ENCODE results near the gene HNRNPA1L2. TPM values are rescaled to one million over a fixed set of nuclear protein-coding genes. Genes with fewer than 3 reads are reported as not detected.
"Not testable (repeated sequence)": the region's sequence is repeated elsewhere in the genome, so short reads cannot be mapped to it uniquely, and the experiment has no call there.

Gene HNRNPA1L2
- total and polyA plus RNA-seq, 9 of the 15 experiments (the other 6 are each of a cell fraction or from before 2014, with no cell fraction given): 3.7 to 10.8 (median 6.8) TPM

DNA sequence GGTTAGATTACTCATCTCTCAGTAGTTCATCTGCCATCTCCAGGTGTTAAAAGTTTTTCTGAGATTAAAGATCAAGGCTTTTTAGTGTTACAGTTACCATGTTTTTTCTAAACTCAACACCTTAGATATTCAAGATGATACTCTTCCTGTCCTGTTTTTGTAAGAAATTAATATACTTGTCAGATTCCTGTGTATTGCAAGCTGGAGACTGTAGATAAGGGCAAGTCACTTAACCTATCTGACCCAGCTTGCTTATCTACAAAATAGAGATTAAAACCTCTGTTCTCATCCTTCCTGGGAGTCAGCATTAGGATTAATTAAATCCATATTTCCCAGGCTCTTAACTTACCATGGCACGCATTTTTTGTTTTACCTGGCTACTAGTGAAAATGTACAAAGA is 35.6 kb downstream of the HNRNPA1L2 start:
- H3K27ac ChIP-seq (ENCODE audit: extremely low read depth, low read depth, low read length): no peak overlapping the region
- no peak overlapping the region for H3K9ac ChIP-seq (ENCODE audit: insufficient read depth in 1 of 2, low read depth in 2 of 2, low read length in 2 of 2)
- H3K4me2 ChIP-seq (ENCODE audit: insufficient read depth, low read length): no peak overlapping the region
- H3K4me1 ChIP-seq (replicated peaks in 1 of 2; ENCODE audit: control insufficient read depth in 2 of 2, insufficient read depth in 2 of 2, low read length in 2 of 2): no peaks in the 10 kb centered on the region; a peak in 1 of 5 replicates
- intact Hi-C loops (cut with micrococcal nuclease): no loop called here
- H3K9me3 ChIP-seq (replicated peaks; ENCODE audit: control insufficient read depth, insufficient read depth, low read depth, low read length): no peaks in the 10 kb centered on the region
- H3K79me2 ChIP-seq (ENCODE audit: control insufficient read depth, insufficient read depth, low read length): peaks cover 4% of the 10 kb centered on the region; the same call in 1 of the 3 replicates
- DNase-seq (ENCODE audit: extremely low read depth in 1 of 4, low spot score in 3 of 4) (peak in 1 of 4 experiments; percentile 4), FAIRE-seq (no peak), ATAC-seq (no peak)
- TF ChIP-seq ZNF79 (CRISPR knock-in tag; IDR thresholded peaks at IDR 0.05; ENCODE audit: low read depth) (no peak), TEAD4 (IDR thresholded peaks at IDR 0.05; ENCODE audit: low read length) (peak; percentile 34; the same call in 1 of the 2 replicates), TEAD4 (CRISPR knock-in tag; IDR thresholded peaks at IDR 0.05; ENCODE audit: borderline replicate concordance) (no peak), HEY1 (CRISPR knock-in tag; IDR thresholded peaks at IDR 0.05; ENCODE audit: borderline replicate concordance) (no peak), SIX5 (IDR thresholded peaks at IDR 0.05; ENCODE audit: borderline replicate concordance in 1 of 2, insufficient read depth in 1 of 2, low read depth in 1 of 2, low read length in 2 of 2) (no peak), MEIS2 (IDR thresholded peaks at IDR 0.05; ENCODE audit: partially characterized antibody) (peak; percentile 10), TAL1 (IDR thresholded peaks at IDR 0.05) (peak; percentile 9; the same call in 1 of the 2 replicates), ARID1B (IDR thresholded peaks at IDR 0.05) (0 out of 2 replicates have a peak, but pooled peaks have one; percentile 20)
- H3K36me3 ChIP-seq (ENCODE audit: control insufficient read depth, insufficient read depth, low read length): peaks cover 65% of the 10 kb centered on the region
- 100% methylated on average over 1 of the region's 1 CpG for WGBS (ENCODE audit: insufficient coverage, low coverage, missing lambda C conversion rate)
- in situ Hi-C loops (cut with MboI): no loop called here
- no peak overlapping the region for H3K4me3 ChIP-seq
- no peak overlapping the region for H2AFZ ChIP-seq (ENCODE audit: low read depth, low read length)
- POLR2A ChIA-PET: interaction anchor here (1.4 kb wide), 1 partner anchor 10 kb away, joined by 3 read pairs; no protein-coding TSS in a partner anchor
- CTCF ChIA-PET (ENCODE audit: low intra/inter-chr PET ratio): no interaction called here
- H4K20me1 ChIP-seq (replicated peaks; ENCODE audit: control insufficient read depth, insufficient read depth, low read length): no peaks in the 10 kb centered on the region
- H3K9me1 ChIP-seq (ENCODE audit: control insufficient read depth, insufficient read depth, low read length): no peaks in the 10 kb centered on the region
- H3K27me3 ChIP-seq (ENCODE audit: control insufficient read depth in 2 of 2, insufficient read depth in 2 of 2, low read length in 2 of 2): no peaks in the 10 kb centered on the region
- no TSS peak for BruUV-seq (replicated peaks)

DNA sequence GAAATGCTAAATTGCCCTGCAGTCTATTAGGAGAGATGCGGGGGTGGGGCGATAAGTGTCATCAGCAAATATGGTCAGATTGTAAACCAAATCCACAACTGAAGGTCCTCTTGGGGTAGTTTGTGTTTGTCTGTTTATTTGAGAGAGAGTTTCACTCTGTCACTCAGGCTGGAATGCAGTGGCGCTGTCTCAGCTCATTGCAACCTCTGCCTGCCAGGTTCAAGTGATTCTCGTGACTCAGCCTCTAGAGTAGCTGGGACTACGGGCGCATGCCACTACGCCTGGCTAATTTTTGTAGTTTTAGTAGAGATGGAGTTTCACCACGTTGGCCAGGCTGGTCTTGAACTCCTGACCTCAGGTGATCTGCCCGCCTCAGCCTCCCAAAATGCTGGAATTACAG is 43.6 kb downstream of the HNRNPA1L2 start:
- H3K4me3 ChIP-seq; H3K9me1 ChIP-seq (ENCODE audit: control insufficient read depth, insufficient read depth, low read length); H3K4me2 ChIP-seq (ENCODE audit: insufficient read depth, low read length); H2AFZ ChIP-seq (ENCODE audit: low read depth, low read length); H3K27ac ChIP-seq (ENCODE audit: extremely low read depth, low read depth, low read length); CTCF ChIA-PET (ENCODE audit: low intra/inter-chr PET ratio); FAIRE-seq; H3K9ac ChIP-seq (ENCODE audit: insufficient read depth in 1 of 2, low read depth in 2 of 2, low read length in 2 of 2); H4K20me1 ChIP-seq (replicated peaks; ENCODE audit: control insufficient read depth, insufficient read depth, low read length); DNase-seq (ENCODE audit: extremely low read depth in 1 of 4, low spot score in 3 of 4); BruUV-seq (replicated peaks); H3K79me2 ChIP-seq (ENCODE audit: control insufficient read depth, insufficient read depth, low read length); in situ Hi-C loops (cut with MboI); H3K27me3 ChIP-seq (ENCODE audit: control insufficient read depth in 2 of 2, insufficient read depth in 2 of 2, low read length in 2 of 2); H3K4me1 ChIP-seq (replicated peaks in 1 of 2; ENCODE audit: control insufficient read depth in 2 of 2, insufficient read depth in 2 of 2, low read length in 2 of 2); ATAC-seq; intact Hi-C loops (cut with micrococcal nuclease); H3K9me3 ChIP-seq (replicated peaks; ENCODE audit: control insufficient read depth, insufficient read depth, low read depth, low read length): not testable (repeated sequence)
- POLR2A ChIA-PET: interaction anchor here (1.4 kb wide), 1 partner anchor 33 kb away, joined by 3 read pairs; the partner anchor contains the start of gene SUGT1
- H3K36me3 ChIP-seq (ENCODE audit: control insufficient read depth, insufficient read depth, low read length): peaks cover 51% of the 10 kb centered on the region; the same call in 1 of the 3 replicates
- 100% methylated on average over 5 of the region's 9 CpGs for WGBS (ENCODE audit: insufficient coverage, low coverage, missing lambda C conversion rate)
